Osteocyte (in vitro differentiated cells): ENCODE results near the gene TMEM204. TPM values are rescaled to one million over a fixed set of nuclear protein-coding genes. Genes with fewer than 3 reads are reported as not detected.

Experiments used
- DNase-seq: peaks from one replicate; pipeline ENCODE4 v3.0.0; 2021; ENCODE audit warnings: mixed read lengths; ENCODE audit not compliant: unreplicated experiment; ENCODE audit errors: extremely low spot score
- H3K27ac Mint-ChIP-seq: one replicate; pipeline ENCODE4 v1.8.0; 2021; ENCODE audit warnings: mild to moderate bottlenecking, mixed read lengths; ENCODE audit not compliant: unreplicated experiment
- H3K27me3 Mint-ChIP-seq: one replicate; pipeline ENCODE4 v1.8.0; 2021; ENCODE audit warnings: mixed read lengths; ENCODE audit not compliant: unreplicated experiment
- H3K36me3 Mint-ChIP-seq: one replicate; pipeline ENCODE4 v1.8.0; 2021; ENCODE audit warnings: mixed read lengths; ENCODE audit not compliant: unreplicated experiment
- H3K4me1 Mint-ChIP-seq: one replicate; pipeline ENCODE4 v1.8.0; 2021; ENCODE audit warnings: mixed read lengths; ENCODE audit not compliant: unreplicated experiment
- H3K4me3 Mint-ChIP-seq: one replicate; pipeline ENCODE4 v1.8.0; 2021; ENCODE audit warnings: mild to moderate bottlenecking, moderate library complexity, mixed read lengths; ENCODE audit not compliant: unreplicated experiment
- H3K9me3 Mint-ChIP-seq: one replicate; pipeline ENCODE4 v1.8.0; 2021; ENCODE audit warnings: mixed read lengths; ENCODE audit not compliant: unreplicated experiment
- CTCF ChIP-seq: fragments of 200-600 bp; sonication (generic); IDR thresholded peaks from 2 replicates; pipeline ENCODE4 v1.5.0; 2021; ENCODE audit warnings: antibody characterized with exemption, mild to moderate bottlenecking, moderate library complexity
- total RNA-seq: library from RNA; stranded (reverse); gene quantifications from 2 replicates; pipeline ENCODE4 v1.2.1, GENCODE V29; 2021

TMEM204 gene
- total RNA-seq, 1 donor from 2014 or later, result 14.5 TPM

GRCh38 chr16:1596516-1596915 lies 63.0 kb downstream of the TMEM204 start:
- Mint-ChIP-seq H3K36me3 (peaks cover 18% of the 10 kb centered on the region), H3K27ac (no peak overlapping the region), H3K4me3 (no peak overlapping the region), H3K4me1 (no peaks in the 10 kb centered on the region), H3K27me3 (no peaks in the 10 kb centered on the region), H3K9me3 (no peaks in the 10 kb centered on the region)
- DNase-seq, result no peak
- no peak for TF ChIP-seq CTCF

- Mint-ChIP-seq H3K4me3 (no peak overlapping the region), H3K9me3 (no peaks in the 10 kb centered on the region), H3K36me3 (peaks cover 18% of the 10 kb centered on the region), H3K4me1 (no peaks in the 10 kb centered on the region), H3K27ac (no peak overlapping the region), H3K27me3 (no peaks in the 10 kb centered on the region)
- TF ChIP-seq CTCF, result no peak
- DNase-seq, result no peak
These were observed 63.7 kb downstream of the TMEM204 start for GRCh38 chr16:1597154-1597553.

- Mint-ChIP-seq H3K36me3 (peaks cover 18% of the 10 kb centered on the region), H3K27ac (no peak overlapping the region), H3K9me3 (no peaks in the 10 kb centered on the region), H3K4me3 (no peak overlapping the region), H3K4me1 (no peaks in the 10 kb centered on the region), H3K27me3 (no peaks in the 10 kb centered on the region)
- DNase-seq, result no peak
- no peak for TF ChIP-seq CTCF
These were observed 67.6 kb downstream of the TMEM204 start for GRCh38 chr16:1601031-1601430.

- Mint-ChIP-seq H3K9me3 (no peaks in the 10 kb centered on the region), H3K36me3 (peaks cover 18% of the 10 kb centered on the region), H3K4me3 (no peak overlapping the region), H3K4me1 (no peaks in the 10 kb centered on the region), H3K27ac (no peak overlapping the region), H3K27me3 (no peaks in the 10 kb centered on the region)
- DNase-seq, result no peak
- no peak for TF ChIP-seq CTCF
These were observed 68.0 kb downstream of the TMEM204 start for GRCh38 chr16:1601489-1601888.

- Mint-ChIP-seq H3K9me3 (no peaks in the 10 kb centered on the region), H3K4me1 (no peaks in the 10 kb centered on the region), H3K36me3 (peaks cover 19% of the 10 kb centered on the region), H3K4me3 (no peak overlapping the region), H3K27me3 (no peaks in the 10 kb centered on the region), H3K27ac (no peak overlapping the region)
- no peak for DNase-seq
- no peak for TF ChIP-seq CTCF
These were observed 68.8 kb downstream of the TMEM204 start for GRCh38 chr16:1602285-1602684.

Other genes with a start within 250 kb of the TMEM204 start
- gene UBE2I, start 224.0 kb upstream of the TMEM204 start, total RNA-seq, result 118 and 131 TPM in 2 replicates
- gene BAIAP3, start 200.0 kb upstream of the TMEM204 start, total RNA-seq, result 0.42 and 0.48 TPM in 2 replicates
- gene TSR3, start 181.8 kb upstream of the TMEM204 start, total RNA-seq, result 58.0 and 59.2 TPM in 2 replicates
- gene GNPTG, start 181.7 kb upstream of the TMEM204 start, total RNA-seq, result 92.4 and 94.3 TPM in 2 replicates
- 28.4 and 34.4 TPM in 2 replicates for gene UNKL, start 119.0 kb upstream of the TMEM204 start, total RNA-seq
- 9.7 and 10.1 TPM in 2 replicates for gene UQCC4, start 112.9 kb upstream of the TMEM204 start, total RNA-seq
- not detected in 2 replicates for gene PERCC1, start 102.6 kb upstream of the TMEM204 start, total RNA-seq
- 1.0 and 2.5 TPM in 2 replicates for gene CCDC154, start 89.1 kb upstream of the TMEM204 start, total RNA-seq
- gene CLCN7, start 58.6 kb upstream of the TMEM204 start, total RNA-seq, result 177 and 179 TPM in 2 replicates
- gene PTX4, start 44.7 kb upstream of the TMEM204 start, total RNA-seq, result not detected in 2 replicates
- 35.7 and 37.8 TPM in 2 replicates for gene TELO2, start 40.3 kb upstream of the TMEM204 start, total RNA-seq
- 36.4 and 38.2 TPM in 2 replicates for gene IFT140, start 78.4 kb downstream of the TMEM204 start, total RNA-seq
- gene CRAMP1, start 78.7 kb downstream of the TMEM204 start, total RNA-seq, result 29.4 and 30.1 TPM in 2 replicates
- 53.6 and 55.1 TPM in 2 replicates for gene JPT2, start 144.6 kb downstream of the TMEM204 start, total RNA-seq
- gene MAPK8IP3, start 172.5 kb downstream of the TMEM204 start, total RNA-seq, result 89.7 and 105 TPM in 2 replicates
- gene NME3, start 237.9 kb downstream of the TMEM204 start, total RNA-seq, result 45.8 and 48.8 TPM in 2 replicates
- 21.5 and 22.4 TPM in 2 replicates for gene EME2, start 239.1 kb downstream of the TMEM204 start, total RNA-seq
- 70.9 and 73.9 TPM in 2 replicates for gene MRPS34, start 239.5 kb downstream of the TMEM204 start, total RNA-seq
- gene SPSB3, start 248.9 kb downstream of the TMEM204 start, total RNA-seq, result 52.8 and 53.4 TPM in 2 replicates
- gene NUBP2, start 249.3 kb downstream of the TMEM204 start, total RNA-seq, result 55.5 and 56.3 TPM in 2 replicates